SK-N-SH (cell line): ENCODE measurements around the gene KANTR. TPM values are rescaled to one million over a fixed set of nuclear protein-coding genes. Genes with fewer than 3 reads are reported as not detected.

ENCODE experiments used
- FOSL2 ChIP-seq: IDR thresholded peaks from 2 replicates; pipeline ENCODE4 v1.4.0; 2012; ENCODE audit warnings: low read depth, mild to moderate bottlenecking, moderate library complexity, borderline replicate concordance
- FOXM1 ChIP-seq: IDR thresholded peaks from 2 replicates; pipeline ENCODE4 v1.4.0; 2012; ENCODE audit warnings: low read depth, mild to moderate bottlenecking
- GABPA ChIP-seq: IDR thresholded peaks from 2 replicates; pipeline ENCODE4 v1.4.0; 2012; ENCODE audit warnings: low read depth, mild to moderate bottlenecking
- GATA2 ChIP-seq: sonication (generic); formaldehyde crosslinking; IDR thresholded peaks from 2 replicates; pipeline ENCODE4 v1.5.0; 2020; ENCODE audit warnings: mild to moderate bottlenecking, missing genetic modification reagents
- IRF3 ChIP-seq: fragments of 150-350 bp; IDR thresholded peaks from 2 replicates; pipeline ENCODE4 v1.6.1; 2016; ENCODE audit warnings: mild to moderate bottlenecking, low read depth, low read length
- JUND ChIP-seq: IDR thresholded peaks from 2 replicates; pipeline ENCODE4 v1.4.0; 2012
- NFIC ChIP-seq: IDR thresholded peaks from 2 replicates; pipeline ENCODE4 v1.4.0; 2012; ENCODE audit warnings: borderline replicate concordance
- REST ChIP-seq: IDR thresholded peaks from 2 replicates; pipeline ENCODE4 v1.6.1; 2012; ENCODE audit warnings: mild to moderate bottlenecking, low read depth, low read length, moderate library complexity
- RFX5 ChIP-seq: IDR thresholded peaks from 2 replicates; pipeline ENCODE4 v1.6.1; 2012; ENCODE audit warnings: mild to moderate bottlenecking, improper control_type of control experiment, low read length
- RXRA ChIP-seq: IDR thresholded peaks from 2 replicates; pipeline ENCODE4 v1.4.0; 2012; ENCODE audit warnings: low read depth, mild to moderate bottlenecking, borderline replicate concordance
- SIN3A ChIP-seq: IDR thresholded peaks from 2 replicates; pipeline ENCODE4 v1.6.1; 2012; ENCODE audit warnings: low read depth, mild to moderate bottlenecking, low read length, moderate library complexity, borderline replicate concordance
- SMC3 ChIP-seq: IDR thresholded peaks from 2 replicates; pipeline ENCODE4 v1.6.1; 2012; ENCODE audit warnings: low read depth, low read length, improper control_type of control experiment
- TAF1 ChIP-seq: IDR thresholded peaks from 2 replicates; pipeline ENCODE4 v1.6.1; 2012; ENCODE audit warnings: low read depth, mild to moderate bottlenecking, low read length, moderate library complexity, borderline replicate concordance
- TCF12 ChIP-seq: IDR thresholded peaks from 2 replicates; pipeline ENCODE4 v1.4.0; 2012
- TEAD4 ChIP-seq: IDR thresholded peaks from 2 replicates; pipeline ENCODE4 v1.4.0; 2012; ENCODE audit warnings: mild to moderate bottlenecking, borderline replicate concordance; ENCODE audit not compliant: insufficient read depth
- USF1 ChIP-seq: IDR thresholded peaks from 2 replicates; pipeline ENCODE4 v1.4.0; 2012; ENCODE audit warnings: low read depth, borderline replicate concordance
- USF2 ChIP-seq: fragments of 150-350 bp; IDR thresholded peaks from 2 replicates; pipeline ENCODE4 v1.6.1; 2017; ENCODE audit warnings: antibody characterized with exemption, low read length, low read depth, borderline replicate concordance
- YY1 ChIP-seq: IDR thresholded peaks from 2 replicates; pipeline ENCODE4 v1.4.0; 2012; ENCODE audit warnings: low read depth, mild to moderate bottlenecking
- ZBTB33 ChIP-seq: IDR thresholded peaks from 2 replicates; pipeline ENCODE4 v1.4.0; 2012; ENCODE audit warnings: low read depth, borderline replicate concordance
- polyA plus RNA-seq, 3 experiments: library from polyadenylated mRNA; depleted of rRNA; stranded (reverse); fragments of >200 nt; gene quantifications; 2 replicates each; pipeline ENCODE4 v1.2.3, GENCODE V29; 2012

The KANTR gene
- polyA plus RNA-seq, 1 of the 3 experiments (the other 2 are of a cell fraction), result 2.1 TPM

GRCh38 chrX:53089224-53089842 lies 4.6 kb upstream of the KANTR start (continued):
- no peak for TF ChIP-seq YY1
- TF ChIP-seq RFX5, result no peak
- no peak for TF ChIP-seq SIN3A
- no peak for TF ChIP-seq USF2
- no peak for TF ChIP-seq JUND
- no peak for TF ChIP-seq GABPA
- no peak for TF ChIP-seq IRF3
- TF ChIP-seq REST, result no peak
- TF ChIP-seq FOSL2, result no peak
- no peak for TF ChIP-seq TCF12
- no peak for TF ChIP-seq FOXM1
- TF ChIP-seq NFIC, result no peak
- no peak for TF ChIP-seq TAF1
- no peak for TF ChIP-seq USF1
- peak; percentile 79 for TF ChIP-seq SMC3
- TF ChIP-seq TEAD4, result no peak
- TF ChIP-seq GATA2 (CRISPR knock-in tag), result no peak
- TF ChIP-seq RXRA, result no peak
- no peak for TF ChIP-seq ZBTB33
- TF ChIP-seq, all 33 proteins: peak for 5
